Fibroblast of the conjunctiva (primary cell): ENCODE measurements around the gene HPCAL1.
A peak's percentile ranks its signal among the peaks of the same experiment; 100 is the strongest.

Source experiments
- DNase-seq: peaks from one replicate; pipeline ENCODE4 v3.0.0-alpha.2; 2010; ENCODE audit warnings: low read depth

Gene HPCAL1

DNA sequence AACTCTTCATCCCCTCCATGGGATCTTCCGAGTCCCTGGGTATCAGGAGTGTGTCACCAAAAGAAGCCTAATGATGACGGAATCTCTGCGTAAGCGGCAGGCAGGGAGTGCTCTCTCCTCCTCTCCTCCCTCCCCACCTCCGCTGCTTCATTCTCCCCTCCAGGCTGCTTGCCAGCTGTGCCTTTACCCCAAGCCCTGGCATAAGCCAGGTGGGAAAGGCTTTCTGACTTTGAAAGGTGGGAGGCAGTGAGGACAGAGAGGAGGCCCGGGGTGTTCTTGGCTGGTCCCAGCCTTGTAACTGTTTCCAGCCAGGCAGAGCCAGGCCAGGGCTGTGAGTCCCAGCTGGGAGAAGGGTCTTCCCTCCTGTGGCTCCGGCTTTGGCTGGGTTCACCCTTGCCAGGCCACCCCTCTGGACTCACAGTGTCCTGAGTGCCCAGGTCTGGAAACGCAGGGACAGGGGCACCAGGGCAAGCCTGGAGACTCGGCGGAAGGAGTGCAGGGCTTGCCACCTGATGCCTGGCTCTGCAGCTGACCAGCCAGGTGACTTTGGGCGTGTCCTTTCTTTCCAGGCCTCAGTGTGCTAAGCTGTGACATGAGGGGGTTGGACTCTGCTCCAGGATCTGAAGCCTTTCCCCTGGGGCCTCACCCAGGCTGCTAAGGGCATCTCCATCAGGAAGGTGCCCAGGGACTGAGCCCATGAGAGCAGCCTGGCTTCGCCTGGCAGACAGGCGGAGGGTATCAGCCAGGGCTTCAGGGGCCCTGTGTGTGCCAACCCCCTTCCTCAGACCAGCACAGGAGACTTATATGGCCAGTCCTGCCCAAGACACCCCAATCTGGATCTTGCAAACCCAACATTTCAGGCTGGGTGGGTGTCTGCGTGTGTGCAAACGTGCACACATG lies 32.7 kb upstream of the HPCAL1 start:
- DNase-seq = no peak

DNA sequence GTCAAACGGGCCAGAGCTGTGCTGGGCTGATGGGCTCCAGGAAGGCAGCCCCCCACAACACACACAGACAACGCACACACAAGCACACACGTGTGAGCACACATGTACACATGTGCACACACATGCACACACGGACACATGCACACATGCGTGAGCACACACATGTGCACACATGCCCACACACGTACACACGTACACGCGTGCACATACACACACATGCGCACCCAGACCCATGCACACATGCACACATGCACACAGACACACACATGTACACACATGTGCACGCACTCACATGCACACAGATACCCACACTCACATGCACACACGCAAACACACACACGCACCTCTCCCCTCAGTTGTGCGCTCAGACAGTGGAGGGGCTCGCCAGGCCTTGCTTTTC lies 31.2 kb upstream of the HPCAL1 start:
- no peak for DNase-seq

DNA sequence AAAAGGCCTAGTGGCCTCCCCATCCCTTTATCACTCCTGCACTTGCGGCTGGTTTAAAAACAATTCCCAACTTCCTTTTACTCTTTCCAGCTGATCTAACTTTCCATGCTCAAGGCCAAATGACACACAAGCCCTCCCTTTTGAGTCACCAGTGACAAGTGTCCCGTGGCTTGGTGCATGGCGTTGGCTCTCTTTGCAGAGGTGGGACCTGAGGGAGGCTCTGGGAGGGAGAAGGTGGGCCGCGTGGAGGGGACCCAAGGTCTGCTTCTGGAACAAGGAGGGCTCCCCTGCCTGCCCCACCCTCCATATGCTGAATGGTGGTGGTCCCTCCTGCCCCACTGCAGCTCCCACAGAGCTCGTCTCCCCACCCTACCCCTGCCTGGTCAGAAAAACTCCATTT lies 30.8 kb upstream of the HPCAL1 start:
- no peak for DNase-seq

DNA sequence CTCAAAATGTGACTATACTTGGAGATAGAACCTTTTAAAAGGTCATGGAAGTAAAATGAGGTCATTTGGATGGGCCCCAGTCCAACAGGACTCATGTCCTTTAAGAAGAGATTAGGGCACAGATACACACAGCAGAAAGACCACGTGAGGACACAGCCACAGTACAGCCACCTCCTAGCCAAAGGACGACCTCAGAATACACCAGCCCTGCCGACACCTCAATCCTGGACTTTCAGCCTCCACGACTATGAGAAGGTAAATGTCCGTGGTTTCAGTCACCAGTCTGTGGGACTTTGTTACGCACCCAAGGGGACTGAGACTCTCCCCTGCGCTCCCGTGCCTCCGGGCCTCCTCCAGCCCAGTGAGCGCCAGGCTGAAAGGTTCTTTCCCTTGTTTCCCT lies 30.2 kb upstream of the HPCAL1 start:
- DNase-seq = no peak

DNA sequence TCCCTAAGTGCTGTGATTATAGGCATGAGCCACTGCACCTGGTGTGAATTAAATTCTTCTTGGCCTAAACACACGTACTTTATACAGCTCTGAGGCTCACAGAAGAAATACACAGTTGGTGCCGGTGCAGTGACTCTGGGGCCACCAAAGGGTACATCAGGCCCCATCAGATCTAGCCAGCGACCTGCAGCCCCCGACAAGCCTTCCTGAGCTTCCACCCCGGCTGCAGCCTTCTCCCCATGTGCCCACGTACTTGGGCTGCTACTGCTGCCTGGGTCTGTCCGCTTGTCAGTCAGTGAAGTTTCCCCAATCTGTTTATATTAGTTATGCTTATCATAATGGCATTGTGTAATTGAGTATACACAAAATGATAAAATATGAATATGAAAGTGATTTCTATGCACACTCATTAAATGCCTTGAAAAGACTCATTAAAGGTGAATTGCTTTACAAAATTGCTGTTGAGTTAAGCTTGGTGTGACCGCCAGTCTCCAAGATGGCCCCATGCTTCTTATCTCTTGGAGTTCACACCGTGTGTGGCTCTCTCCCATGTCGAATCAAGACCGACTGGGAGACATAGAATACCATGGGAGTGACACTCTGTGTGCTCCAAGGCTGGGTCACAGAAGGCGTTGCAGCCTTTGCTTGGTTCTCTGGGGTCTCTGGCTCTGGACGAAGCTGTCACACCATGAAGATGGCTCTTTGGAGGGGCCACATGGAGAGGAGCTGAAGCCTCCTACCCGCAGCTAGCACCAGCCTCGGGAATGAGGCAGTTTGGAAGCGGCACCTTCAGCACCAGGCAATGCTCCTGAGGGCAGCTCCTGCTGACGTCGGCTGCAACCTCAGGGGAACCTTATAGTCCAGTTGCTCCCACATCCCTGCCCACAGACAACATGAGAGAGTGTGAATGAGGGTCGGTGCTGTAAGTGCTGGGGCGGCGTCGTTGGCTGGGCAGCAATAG lies 29.2 kb upstream of the HPCAL1 start:
- no peak for DNase-seq

DNA sequence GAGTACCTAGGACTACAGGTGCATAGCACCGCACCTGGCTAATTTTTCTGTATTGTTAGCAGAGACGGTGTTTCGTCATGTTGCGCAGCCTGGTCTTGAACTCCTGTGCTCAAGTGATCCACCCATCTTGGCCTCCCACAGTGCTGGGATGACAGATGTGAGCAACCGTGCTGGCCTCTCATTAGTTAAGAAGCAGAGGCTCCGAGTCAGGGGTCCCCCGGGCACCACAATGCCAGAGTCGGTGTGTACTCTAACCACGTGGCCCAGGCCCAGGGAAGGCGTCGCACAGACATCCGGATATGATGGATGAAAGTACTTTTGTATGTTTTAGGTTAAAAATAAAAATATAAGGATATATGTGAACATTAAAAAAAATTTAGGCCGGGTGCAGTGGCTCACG lies 28.3 kb upstream of the HPCAL1 start:
- DNase-seq = no peak

DNA sequence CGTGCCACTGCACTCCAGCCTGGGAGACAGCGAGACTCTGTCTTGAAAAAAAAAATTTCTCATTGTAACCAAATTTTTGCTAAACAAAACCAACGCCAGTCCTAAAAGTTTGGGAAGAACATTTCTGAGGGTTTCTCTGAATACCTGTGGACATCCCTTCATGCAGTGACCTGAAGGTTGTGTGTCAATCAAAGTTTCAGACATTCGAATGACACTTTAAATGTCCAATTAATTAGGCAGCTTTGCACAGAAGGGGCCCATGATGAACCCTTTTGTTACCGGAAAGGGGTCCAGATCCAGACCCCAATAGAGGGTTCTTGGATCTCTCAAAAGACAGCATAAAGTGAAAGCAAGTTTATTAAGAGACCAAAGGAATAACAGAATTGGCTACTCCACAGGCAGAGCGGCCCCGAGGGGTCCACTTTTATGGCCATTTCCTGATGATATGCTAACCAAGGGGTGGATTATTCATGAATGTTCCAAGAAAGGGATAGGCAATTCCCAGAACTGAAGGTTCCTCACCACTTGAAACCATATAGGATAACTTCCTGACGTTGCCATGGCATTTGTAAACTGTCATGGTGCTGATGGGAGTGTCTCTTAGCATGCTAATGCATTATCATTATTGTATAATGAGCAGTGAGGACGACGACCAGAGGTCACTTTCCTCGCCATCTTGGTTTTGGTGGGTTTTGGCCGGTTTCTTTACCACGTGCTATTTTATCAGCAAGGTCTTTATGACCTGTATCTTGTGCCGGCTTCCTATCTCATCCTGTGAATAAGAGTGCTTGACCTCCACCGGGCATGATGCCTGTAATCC lies 27.5 kb upstream of the HPCAL1 start:
- no peak for DNase-seq

DNA sequence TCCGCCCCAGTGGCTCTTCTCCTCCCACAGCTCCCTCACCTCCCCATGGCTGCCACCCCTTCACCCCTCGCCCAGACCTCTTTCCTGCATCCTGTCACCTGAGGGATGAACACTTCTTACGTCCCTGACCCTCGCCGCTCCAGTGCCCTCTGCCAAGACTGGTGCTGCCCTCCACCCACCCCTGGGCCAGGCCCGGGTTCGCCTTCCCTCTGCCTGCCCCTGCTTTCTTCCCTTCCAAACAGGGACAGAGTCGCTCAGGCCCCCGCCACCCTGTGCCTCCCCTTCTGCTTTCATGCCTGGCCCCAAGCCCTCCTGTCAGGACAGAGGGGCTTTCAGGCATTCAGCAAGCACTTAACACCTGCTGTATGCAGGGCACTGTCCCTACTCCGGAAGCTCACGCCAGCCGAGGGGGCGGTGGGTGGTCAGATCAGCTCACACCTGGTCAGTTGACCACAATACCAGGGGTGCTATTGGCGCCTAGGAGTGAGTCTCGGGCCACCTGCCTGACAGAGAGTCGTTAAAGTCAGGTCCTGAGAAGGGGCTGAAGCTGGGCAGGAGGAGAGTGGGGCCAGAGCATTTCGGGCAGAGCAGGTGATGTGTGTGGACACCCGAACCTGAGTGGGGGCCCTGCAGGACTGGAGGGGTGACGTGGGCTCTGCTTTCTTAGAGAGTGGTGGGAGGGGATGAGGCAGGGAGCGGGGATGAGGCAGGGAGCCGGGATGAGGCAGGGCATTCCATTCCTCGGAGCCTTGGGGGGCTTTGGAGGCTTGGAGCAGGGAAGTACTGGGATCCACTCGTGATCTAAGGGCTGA lies 26.0 kb upstream of the HPCAL1 start:
- DNase-seq = no peak

DNA sequence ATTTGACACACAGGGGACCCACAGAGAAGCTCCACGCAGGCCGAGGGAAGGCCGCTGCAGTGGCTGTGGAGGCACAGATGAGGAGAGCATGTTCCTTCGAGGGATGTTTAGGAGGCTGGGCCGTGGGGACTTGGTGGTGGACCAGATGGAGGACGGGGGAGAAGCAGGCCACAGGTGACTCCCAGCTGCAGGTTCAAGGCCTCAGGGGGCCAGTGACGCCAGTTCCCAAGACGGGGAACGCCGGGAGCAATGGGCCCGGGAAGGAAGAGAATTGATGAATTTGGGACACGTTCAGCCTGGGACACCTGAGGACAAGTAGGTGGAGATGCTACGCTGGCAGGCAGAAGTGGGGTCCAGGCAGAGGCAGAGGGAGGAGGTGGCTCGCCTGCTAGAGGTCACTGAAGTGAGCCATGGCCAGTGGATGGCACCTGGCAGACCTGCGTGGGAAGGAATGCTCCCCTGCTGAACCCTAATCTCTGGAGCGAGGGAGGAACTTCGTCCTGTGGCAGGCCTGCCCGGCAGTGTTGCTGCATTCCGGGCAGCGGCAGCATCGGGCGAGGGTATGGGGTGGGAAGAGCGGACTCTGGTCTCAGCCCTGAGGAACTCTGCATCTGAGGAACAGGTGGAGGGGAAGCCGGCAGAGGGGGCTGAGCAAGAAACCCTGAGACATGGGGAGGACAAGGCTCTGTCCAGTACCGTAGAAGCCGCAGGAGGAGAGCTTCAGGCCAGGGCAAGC lies 25.2 kb upstream of the HPCAL1 start:
- DNase-seq = no peak

DNA sequence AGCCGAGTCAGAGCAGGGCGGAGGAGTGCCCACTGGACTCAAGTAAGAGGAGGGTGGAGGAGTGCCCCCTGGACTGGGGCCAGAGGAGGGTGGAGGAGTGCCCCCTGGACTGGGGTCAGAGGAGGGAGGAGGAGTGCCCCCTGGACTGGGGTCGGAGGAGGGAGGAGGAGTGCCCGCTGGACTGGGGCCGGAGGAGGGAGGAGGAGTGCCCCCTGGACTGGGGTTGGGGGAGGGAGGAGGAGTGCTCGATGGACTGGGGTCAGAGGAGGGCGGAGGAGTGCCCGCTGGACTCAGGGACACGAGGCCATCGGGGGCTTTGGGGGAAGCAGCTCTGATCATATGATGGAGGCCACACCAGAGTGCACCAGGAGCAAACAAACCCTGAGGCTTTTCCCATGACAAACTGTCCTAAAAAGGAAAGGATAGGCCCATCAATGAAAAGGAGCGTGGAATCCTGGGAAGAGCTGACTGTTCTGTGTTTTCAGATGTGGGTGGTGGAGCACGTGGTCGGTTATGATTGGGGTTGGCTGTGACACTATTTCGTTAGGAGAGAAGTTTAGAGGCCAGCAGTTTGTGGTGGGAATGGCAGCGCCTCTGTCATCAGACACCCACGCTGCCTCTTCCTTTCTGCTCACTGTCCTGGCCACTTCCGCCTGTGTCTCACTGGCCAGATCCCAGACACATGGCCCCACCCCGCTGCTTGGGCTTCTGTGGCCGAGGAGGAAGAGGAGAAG lies 24.5 kb upstream of the HPCAL1 start:
- no peak for DNase-seq

DNA sequence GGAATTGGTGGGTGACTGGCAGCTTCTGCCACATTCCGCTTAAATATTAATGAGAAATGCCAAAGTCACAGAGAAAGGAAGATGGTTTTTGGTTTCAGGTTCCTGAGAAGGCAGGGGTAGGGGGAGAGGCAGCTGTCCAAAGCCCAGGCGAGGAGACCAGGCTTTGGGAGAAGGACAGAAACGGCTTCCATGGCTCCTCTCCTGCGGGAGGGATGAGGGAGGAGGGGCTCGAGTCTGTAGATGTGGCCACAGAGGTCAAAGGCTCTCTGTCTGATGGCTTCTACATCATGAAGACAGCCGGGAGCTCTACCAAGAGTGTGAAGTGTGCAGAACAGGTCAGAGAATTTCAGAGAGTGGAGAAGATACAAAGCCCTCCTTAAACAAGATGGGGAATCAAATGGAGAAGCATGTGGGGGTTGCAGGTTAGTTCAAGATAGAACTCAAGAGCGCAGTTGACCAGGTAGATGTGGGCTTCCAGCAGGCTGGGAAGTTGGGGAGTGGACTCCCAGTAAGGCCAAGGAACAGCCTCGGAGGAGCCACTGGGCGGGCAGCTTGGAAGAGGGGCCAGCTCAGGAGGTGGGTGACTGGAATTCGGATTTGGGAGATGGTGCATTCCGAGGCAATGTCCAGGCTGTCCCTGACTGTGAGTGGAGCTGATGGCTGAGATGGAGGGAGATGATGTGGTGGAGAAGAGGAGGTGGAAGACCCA lies 23.8 kb upstream of the HPCAL1 start:
- no peak for DNase-seq

DNA sequence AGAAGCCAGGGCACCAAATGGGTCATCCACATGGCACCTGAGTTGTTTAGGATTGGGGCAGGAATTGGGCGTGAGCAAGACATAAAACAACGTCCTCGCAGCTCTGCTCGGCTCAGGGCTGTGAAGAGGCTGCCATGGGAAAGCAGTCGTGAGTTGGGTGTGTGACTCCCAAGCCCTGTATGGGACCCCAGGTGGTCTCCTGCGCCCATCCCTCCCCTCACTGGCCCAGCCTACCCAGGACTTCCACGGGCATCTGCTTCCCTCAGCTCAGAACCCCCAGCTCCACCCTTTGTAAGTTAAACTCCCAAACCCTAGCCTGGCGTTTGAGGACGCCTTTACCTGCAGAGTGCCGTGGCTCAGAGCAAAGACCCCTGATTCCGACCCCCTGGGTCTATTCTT lies 23.2 kb upstream of the HPCAL1 start:
- no peak for DNase-seq

DNA sequence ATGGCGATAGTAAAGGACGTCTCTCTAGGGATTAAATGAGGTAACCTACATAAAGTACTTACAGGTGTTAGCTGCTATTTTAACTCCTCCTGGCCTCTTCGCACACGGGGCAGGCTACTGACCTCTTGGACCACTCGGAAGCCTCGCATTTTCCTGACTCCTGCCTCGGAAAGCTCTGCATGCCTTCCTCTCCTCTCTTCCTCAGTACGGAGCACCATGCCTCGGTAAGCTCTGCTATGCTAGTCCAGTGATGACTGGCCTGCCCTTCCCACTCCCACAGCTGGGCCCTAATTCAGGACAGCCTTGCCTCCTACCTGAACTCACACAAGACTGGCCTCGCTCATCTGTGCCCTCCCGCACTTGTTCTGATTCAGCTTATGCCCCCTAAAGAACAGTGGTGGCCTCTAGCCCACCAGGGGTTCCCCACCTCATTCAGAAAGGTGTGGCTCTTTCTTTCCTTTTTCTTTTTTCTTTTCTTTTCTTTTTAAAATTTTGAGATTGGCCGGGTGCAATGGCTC lies 22.7 kb upstream of the HPCAL1 start:
- no peak for DNase-seq

DNA sequence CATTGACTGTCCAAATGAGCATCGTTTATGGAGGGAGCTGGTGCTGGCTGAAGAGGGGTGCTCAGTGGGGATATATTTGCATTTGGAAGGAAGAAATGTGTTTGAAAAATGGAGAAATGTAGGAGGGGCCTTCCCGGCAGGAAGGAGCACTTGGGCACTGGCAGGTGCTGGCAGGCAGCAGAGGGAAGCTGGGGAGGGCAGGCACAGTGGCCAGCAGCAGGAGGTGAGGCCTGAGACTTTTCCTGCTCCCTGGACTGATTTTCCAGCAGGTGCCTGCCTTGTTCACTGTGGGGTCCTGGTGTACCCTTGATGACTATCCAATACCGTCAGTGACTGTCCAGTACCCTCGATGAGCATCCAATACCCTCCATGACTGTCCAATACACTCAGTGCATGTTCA lies 20.8 kb upstream of the HPCAL1 start:
- DNase-seq = no peak

DNA sequence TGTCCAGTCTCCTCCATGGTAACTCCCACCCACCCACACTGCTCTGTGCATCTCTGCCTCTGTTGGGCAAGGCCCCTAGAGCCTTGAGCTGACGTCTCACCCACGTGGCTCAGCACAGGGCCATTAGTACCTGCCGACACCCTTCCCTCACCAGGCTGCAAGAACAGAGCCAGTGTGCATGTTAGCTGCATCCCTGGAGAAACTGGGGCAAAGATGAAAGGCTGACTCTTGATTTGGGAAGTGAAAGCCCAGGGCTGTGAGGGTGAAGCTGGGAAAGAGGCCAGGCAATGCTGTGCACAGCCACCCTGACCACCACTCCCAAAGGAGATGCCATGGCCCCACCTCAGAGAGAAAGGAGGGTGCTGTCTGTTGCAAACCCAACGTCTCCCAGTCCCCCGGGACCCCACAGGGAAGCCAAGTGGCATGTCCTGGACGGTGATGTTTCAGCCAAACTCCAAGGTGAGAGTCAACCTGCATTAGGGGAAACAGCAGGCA lies 20.0 kb upstream of the HPCAL1 start:
- DNase-seq = no peak

DNA sequence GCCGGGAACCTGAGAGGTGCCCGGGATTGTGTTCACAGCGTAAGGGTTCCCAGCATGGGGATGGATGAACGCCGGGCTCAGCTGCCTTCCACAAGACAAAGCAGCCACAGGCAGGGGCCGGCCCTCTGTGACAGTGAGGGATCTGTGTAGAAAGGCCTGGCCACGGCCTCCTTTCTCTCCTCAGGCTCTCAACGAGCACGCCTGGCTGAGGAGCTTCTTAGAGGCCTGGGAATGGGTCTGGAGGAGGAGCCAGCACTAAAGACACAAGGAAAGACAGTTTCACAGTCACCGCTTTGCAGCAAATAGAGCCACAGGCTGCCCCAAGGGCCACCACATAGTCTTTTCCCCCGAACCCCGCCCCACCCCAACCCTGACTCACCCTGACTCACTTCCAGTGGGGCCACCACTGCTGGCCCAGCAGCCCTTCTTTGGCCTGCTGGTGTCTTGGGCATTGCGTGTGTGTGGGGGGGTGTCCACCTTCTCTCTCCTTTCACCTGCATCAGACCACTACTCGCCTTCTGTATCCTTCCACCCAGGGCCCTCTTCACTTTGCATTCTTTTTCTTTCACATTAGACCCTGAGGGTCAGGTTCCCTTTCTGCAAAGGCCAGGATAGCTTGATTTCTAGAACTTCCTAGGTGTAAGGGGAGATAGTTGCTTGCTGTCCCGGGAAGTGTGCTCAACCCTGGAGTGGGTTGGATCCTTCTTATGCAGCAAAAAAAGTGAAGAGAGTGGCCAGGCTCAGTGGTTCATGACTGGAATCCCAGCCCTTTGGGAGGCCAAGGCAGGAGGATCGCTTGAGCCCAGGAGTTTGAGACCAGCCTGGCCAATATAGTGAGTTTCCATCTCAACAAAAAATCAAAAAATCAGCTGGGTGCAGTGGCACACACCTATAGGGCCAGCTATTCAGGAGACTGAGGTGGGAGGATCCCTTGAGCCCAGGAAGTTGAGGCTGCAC lies 19.3 kb upstream of the HPCAL1 start:
- DNase-seq = peak; percentile 46

DNA sequence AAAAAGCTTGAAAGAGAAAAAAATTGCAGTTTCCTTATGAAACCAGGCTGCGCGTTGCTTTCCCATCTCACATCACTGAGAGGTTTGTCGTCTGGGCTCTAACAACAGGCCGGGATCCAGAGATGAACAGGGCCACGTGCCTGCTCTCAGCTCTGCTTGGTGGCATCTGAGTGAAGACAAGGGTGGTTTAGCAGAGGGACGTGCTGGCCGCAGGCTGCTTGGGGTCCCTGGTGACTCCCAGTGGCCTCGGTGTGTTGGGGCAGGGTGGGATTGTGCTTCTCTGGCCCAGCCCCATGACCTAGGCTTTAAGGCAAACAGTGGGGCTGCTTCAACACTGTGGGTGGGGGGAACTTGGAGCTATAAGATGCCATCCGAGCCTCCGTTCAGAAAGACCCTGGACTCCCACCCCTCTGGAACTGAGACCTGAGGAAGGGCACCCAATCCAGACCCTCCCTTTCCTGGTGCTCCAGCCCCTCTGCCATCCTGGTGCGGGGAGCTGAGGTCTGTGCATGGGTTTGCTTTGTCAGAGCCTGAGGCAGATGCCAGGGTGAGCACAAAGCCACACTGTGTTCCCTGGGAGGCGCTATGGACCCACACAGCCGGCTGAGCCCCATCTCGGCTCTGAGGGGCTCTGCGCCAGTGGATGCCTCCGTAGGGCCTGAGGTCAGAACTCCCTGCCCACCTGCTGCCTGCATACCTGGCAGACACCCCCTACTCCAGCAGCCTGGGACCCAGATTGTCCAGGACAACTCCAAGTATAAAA lies 18.4 kb upstream of the HPCAL1 start:
- no peak for DNase-seq
